Heart left ventricle (tissue), 13 donors: ENCODE data around the gene SDR42E2.

Experiments
- CTCF ChIP-seq, 12 donors: fragments of 200-600 bp; sonication (generic) in 4 of 12; IDR thresholded peaks; one replicate each; pipeline versions ENCODE4 v1.5.0 to v1.8.0; 2018 to 2022; ENCODE audit warnings: antibody characterized with exemption in 12 of 12, mild to moderate bottlenecking in 5 of 12
- POLR2A ChIP-seq, 2 donors: fragments of 450-650 bp; IDR thresholded peaks; one replicate each; pipeline ENCODE4 v1.6.1; 2017; ENCODE audit warnings: antibody characterized with exemption in 2 of 2, mild to moderate bottlenecking in 2 of 2, moderate library complexity in 2 of 2
- donor health status: ischemic (EF 13 %, LVEDD 7.1; RV severe dilation, severe dysfunction).
- donor health status: DM: no; HTN: yes; CAD: no.
- donor health status: DM: no; HTN: no; CAD: no.
- donor health status: ischemic (EF 25% LVEDD 6.9; RV normal size, moderate dysfunction).
- donor health status: ischemic (EF 25% LVEDD 5.7; RV mildly dilated, moderate dysfunction).
- donor health status: ischemic (EF 35%, LVEDD 5.7; RV mildly dilated, moderate dysfunction).
- donor health status: nonischemic (EF 11% LVEDD 7.7; RV severe dilation, severe dysfunction).
- donor health status: DM: yes; HTN: yes; CAD: no.
- donor health status: PGD.
- donor health status: ischemic (EF 29% LVEDD 5.4; RV normal size, mild dysfunction).
- donor health status: nonischemic (EF 23%, LVEDD 6.1; RV moderate dilation, normal function).

GRCh38 chr16:22184615-22184968, 22.3 kb downstream of the SDR42E2 start:
- TF ChIP-seq CTCF (IDR thresholded peaks at IDR 0.05) (no peak), POLR2A (IDR thresholded peaks at IDR 0.05) (no peak)
